Ovary (tissue), 10 donors: ENCODE measurements around the gene TIAL1. TPM values are rescaled to one million over a fixed set of nuclear protein-coding genes. Genes with fewer than 3 reads are reported as not detected.
A peak's percentile ranks its signal among the peaks of the same experiment; 100 is the strongest.

Experiments used
- DNase-seq, 5 donors: peaks; one replicate each; pipeline ENCODE4 v3.0.0-alpha.2; 2019 to 2020
- H3K27ac ChIP-seq, 2 donors: fragments of 200-600 bp; one replicate each; pipeline versions ENCODE4 v1.5.1 to v1.8.0; 2019 to 2022
- H3K27me3 ChIP-seq: fragments of 200-600 bp; one replicate; pipeline ENCODE4 v1.8.0; 2022
- H3K36me3 ChIP-seq: fragments of 200-600 bp; sonication (generic); one replicate; pipeline ENCODE4 v1.5.1; 2019
- H3K4me1 ChIP-seq: one replicate; pipeline ENCODE4 v1.8.1; 2013; ENCODE audit warnings: mild to moderate bottlenecking, moderate library complexity; ENCODE audit not compliant: insufficient read depth
- H3K4me3 ChIP-seq: fragments of 200-600 bp; sonication (generic); one replicate; pipeline ENCODE4 v1.5.1; 2017
- H3K9me3 ChIP-seq, 2 donors: fragments of 200-600 bp in 1 of 2; sonication (generic) in 1 of 2; one replicate each; pipeline versions ENCODE4 v1.5.1 to v1.8.1; 2013 to 2019; ENCODE audit warnings: mild to moderate bottlenecking in 1 of 2, moderate library complexity in 1 of 2
- EP300 ChIP-seq: sonication (generic); formaldehyde crosslinking; IDR thresholded peaks from one replicate; pipeline ENCODE4 v1.6.1; 2017; ENCODE audit warnings: antibody characterized with exemption
- POLR2A ChIP-seq: fragments of 450-650 bp; IDR thresholded peaks from one replicate; pipeline ENCODE4 v1.6.1; 2017; ENCODE audit warnings: antibody characterized with exemption, mild to moderate bottlenecking, moderate library complexity
- WGBS, 3 donors: extraction: QIAGEN DNeasy Blood & Tissue Kit in 1 of 3; methylation state at CpG; one replicate each; pipeline versions ENCODE4 v1.1.5 to v1.1.7; 2013 to 2017; 5-methylcytosine and 5-hydroxymethylcytosine counted together
- intact Hi-C, 4 donors: fragments of 100-400 bp; cut with DNase I; formaldehyde crosslinking; loops; one replicate each; pipeline versions ENCODE4 v1.11.0 to v1.15.1; 2022 to 2023
- long read RNA-seq, 3 donors: library from polyadenylated mRNA in 2 of 3; unstranded in 2 of 3; transcript quantifications; one replicate each; pipeline ENCODE4 v2.0.0 and lab custom pipeline, GENCODE V29; 2021 to 2026
- polyA plus RNA-seq, 2 donors: library from polyadenylated mRNA; stranded (reverse); fragments of 200-250 nt in 1 of 2; fragments of 350-450 nt in 1 of 2; fragmentation: Illumina TruSeq in 1 of 2; extraction: RNeasy Lipid Tissue Mini Kit (QIAGEN cat#74804) in 1 of 2; gene quantifications; one replicate each; pipeline ENCODE4 v1.2.3, GENCODE V29; 2013 to 2014
- total RNA-seq, 7 donors: library from RNA; depleted of rRNA in 2 of 7; stranded (reverse); fragments of >200 nt in 2 of 7; fragmentation: NEBNext Ultra II Directional in 3 of 7; extraction: Animal tissue kit (Norgen Biotek cat#: 25700) in 3 of 7; gene quantifications; one replicate each; pipeline versions ENCODE4 v1.1.0 to v1.2.4, GENCODE V29; 2016 to 2023
- TF ChIP-seq, protein P1 (sequence below), 3 donors: fragments of 450-650 bp in 2 of 3; fragments of 200-600 bp in 1 of 3; IDR thresholded peaks; one replicate each; pipeline versions ENCODE4 v1.5.1 to v1.8.0; 2016 to 2022; ENCODE audit warnings: antibody characterized with exemption in 3 of 3, mild to moderate bottlenecking in 1 of 3
- donor health status: DM: no; HTN: no; CAD: no; lungs with moderate emphysema.
- donor health status: DM: no; HTN: no; CAD: no.
- donor health status: Bipolar disorder and iron deficiency.
- donor health status: DM: yes; HTN: yes; CAD: no.
- donor health status: DM: no; HTN: no; CAD: no.
- donor health status: DM: yes; HTN: yes; CAD: no.

Gene TIAL1, protein sequence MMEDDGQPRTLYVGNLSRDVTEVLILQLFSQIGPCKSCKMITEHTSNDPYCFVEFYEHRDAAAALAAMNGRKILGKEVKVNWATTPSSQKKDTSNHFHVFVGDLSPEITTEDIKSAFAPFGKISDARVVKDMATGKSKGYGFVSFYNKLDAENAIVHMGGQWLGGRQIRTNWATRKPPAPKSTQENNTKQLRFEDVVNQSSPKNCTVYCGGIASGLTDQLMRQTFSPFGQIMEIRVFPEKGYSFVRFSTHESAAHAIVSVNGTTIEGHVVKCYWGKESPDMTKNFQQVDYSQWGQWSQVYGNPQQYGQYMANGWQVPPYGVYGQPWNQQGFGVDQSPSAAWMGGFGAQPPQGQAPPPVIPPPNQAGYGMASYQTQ
- 100 to 1,000 TPM in 4 of 7 donors, 10 to 100 TPM in 3; 58.9 to 113 (median 110) TPM for total RNA-seq
- polyA plus RNA-seq: 10 to 100 TPM; 48.2 to 99.5 TPM
- long read RNA-seq, donor 1, full-length matches to known transcripts: 4 of 8 reads
- long read RNA-seq, donor 1, partial matches to known transcripts: 2 of 8 reads
- long read RNA-seq, donor 1, other reads (novel, unspliced or antisense): 2 of 8 reads
- long read RNA-seq, donor 2, full-length matches to known transcripts: 23 of 29 reads
- long read RNA-seq, donor 2, partial matches to known transcripts: 6 of 29 reads
- long read RNA-seq, donor 2, other reads (novel, unspliced or antisense): 0 of 29 reads
- long read RNA-seq, donor 3, full-length matches to known transcripts: 11 of 27 reads
- long read RNA-seq, donor 3, partial matches to known transcripts: 8 of 27 reads
- long read RNA-seq, donor 3, other reads (novel, unspliced or antisense): 8 of 27 reads

DNA sequence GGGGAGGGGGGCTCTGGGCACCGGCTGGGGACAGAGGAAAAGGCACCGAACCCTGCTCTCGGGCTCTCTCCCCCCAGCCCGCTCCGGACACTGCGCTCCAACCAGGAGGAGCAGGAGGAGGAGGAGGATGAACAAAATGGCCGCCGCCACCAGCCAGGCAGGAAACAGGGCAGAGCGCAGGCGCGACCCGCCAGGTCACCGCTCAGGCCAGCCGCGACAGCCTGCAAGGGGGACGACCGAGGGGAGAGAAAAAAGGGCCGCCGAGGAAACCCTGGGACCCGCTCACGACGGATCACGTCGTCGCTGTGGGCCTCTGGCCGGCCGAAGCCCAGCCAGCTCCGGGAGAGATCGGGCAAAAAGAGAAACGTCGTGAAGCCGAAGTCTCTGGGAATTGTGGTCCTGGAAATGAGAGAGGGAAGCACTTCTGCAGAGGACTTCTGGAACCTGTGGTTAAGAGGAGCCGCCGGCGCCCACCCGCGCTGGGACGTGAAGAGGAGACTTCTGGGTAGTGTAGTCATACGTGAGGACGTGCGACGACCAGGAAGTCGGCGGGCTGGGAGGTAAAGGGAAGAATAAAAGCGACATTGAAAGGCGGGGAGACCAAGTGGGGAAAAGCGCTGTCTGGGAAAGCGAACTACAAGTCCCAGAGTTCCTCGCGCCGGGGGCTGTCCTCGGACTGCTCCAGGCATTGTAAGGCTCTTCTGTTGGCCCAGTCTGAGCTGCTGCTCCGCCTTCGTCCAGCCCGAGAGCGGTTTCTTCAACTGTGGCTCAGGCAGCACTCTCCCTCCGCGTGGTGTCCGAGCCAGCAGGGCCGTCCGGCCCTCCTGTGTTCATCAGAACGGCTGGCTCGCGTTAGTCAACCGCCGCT lies at the start of gene TIAL1:
Gene TIAL1 (minus strand): TSS at position 428 of the 868 bp plus-strand sequence. CDS start 499 bp downstream, outside the sequence.
- Histone ChIP-seq H3K9me3 (no peaks in the 10 kb centered on the region), H3K36me3 (no peaks in the 10 kb centered on the region), H3K27me3 (no peaks in the 10 kb centered on the region), H3K27ac (peak within 1 kb of the TSS; percentile 93 to 99), H3K4me3 (peak within 1 kb of the TSS; percentile 96), H3K4me1 (peaks cover 3% of the 10 kb centered on the region)
- intact Hi-C loops: loop anchor here in 1 of 4 donors (10.0 kb wide), 1 partner anchor 58 kb away; the partner anchor contains the start of gene BAG3
- 0 to 1% (median 1%) methylated on average over 64 to 66 of the region's 66 CpGs for WGBS, 3 donors
- no peak for TF ChIP-seq EP300
- TF ChIP-seq, protein P1, sequence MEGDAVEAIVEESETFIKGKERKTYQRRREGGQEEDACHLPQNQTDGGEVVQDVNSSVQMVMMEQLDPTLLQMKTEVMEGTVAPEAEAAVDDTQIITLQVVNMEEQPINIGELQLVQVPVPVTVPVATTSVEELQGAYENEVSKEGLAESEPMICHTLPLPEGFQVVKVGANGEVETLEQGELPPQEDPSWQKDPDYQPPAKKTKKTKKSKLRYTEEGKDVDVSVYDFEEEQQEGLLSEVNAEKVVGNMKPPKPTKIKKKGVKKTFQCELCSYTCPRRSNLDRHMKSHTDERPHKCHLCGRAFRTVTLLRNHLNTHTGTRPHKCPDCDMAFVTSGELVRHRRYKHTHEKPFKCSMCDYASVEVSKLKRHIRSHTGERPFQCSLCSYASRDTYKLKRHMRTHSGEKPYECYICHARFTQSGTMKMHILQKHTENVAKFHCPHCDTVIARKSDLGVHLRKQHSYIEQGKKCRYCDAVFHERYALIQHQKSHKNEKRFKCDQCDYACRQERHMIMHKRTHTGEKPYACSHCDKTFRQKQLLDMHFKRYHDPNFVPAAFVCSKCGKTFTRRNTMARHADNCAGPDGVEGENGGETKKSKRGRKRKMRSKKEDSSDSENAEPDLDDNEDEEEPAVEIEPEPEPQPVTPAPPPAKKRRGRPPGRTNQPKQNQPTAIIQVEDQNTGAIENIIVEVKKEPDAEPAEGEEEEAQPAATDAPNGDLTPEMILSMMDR (IDR thresholded peaks at IDR 0.05): peak in 1 of 3 donors; percentile 10
- DNase-seq: peak; percentile 95 to 97 (median 96)

DNA sequence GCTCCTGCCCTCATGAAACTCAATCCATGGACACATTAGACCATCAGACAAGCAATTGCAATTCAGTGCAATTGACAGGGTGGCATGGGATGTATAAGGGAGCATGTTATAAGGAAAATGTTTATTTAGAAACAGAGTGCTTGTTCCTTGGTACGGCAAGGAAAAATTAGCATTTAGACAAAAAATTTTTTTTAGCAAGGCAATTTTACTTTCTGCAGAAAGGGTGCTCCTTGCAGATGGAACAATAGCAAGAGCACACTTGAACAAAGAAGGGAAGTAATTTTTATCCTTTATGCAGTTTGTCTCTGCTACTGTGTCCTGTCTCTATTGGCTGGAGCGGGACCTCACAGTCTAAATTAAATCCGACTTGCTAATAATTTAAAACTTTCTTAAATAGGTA lies 48.2 kb upstream of the TIAL1 start:
- no peak for TF ChIP-seq EP300
- no peak for TF ChIP-seq POLR2A
- TF ChIP-seq, protein P1 (IDR thresholded peaks at IDR 0.05): no peak
- 93 to 95% (median 94%) methylated on average over 3 of the region's 3 CpGs for WGBS, 3 donors
- intact Hi-C loops: no loop called here

DNA sequence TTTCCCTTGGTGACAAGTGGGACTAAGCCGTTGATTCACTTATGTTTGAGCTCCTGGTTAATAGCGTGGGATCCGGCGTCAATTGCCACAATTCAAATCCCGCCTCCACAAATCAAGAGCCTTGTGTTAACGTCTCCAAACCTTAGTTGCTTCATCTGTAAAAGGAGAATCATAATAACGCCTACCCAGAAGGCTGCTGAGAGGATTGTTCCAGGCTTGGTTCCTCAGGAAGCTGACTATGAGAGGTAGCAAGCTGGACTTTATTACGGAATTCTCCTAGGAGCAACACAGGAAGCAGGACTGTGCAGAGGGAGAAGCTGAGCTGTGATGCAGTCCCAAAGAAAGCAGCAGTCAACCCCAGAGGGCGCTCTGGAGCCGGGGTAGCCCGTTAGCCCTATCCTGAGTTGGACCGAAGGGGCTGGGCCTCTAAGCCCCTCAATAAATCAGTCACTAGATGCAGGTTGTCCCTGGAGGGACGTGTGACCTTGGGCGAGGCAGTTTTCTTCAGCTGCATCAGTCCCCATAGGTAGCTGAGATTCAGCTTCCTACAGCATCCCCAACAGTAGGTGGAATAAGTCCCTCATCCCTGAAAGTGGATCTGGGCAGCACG lies 47.5 kb upstream of the TIAL1 start:
- WGBS, 3 donors: 59 to 76% (median 71%) methylated on average over 15 of the region's 15 CpGs
- no peaks in the 10 kb centered on the region for H3K9me3 ChIP-seq
- H3K27me3 ChIP-seq: no peaks in the 10 kb centered on the region
- intact Hi-C loops: no loop called here
- H3K4me1 ChIP-seq: no peaks in the 10 kb centered on the region
- TF ChIP-seq EP300 (no peak), POLR2A (no peak)
- TF ChIP-seq, protein P1 (IDR thresholded peaks at IDR 0.05): no peak
- DNase-seq: no peak
- H3K36me3 ChIP-seq: no peaks in the 10 kb centered on the region
- H3K4me3 ChIP-seq: no peak overlapping the region
- no peak overlapping the region for H3K27ac ChIP-seq

More for the DNA sequence above, 48.2 kb upstream of the TIAL1 start:
- Histone ChIP-seq H3K27ac (no peak overlapping the region), H3K4me1 (no peaks in the 10 kb centered on the region), H3K27me3 (no peaks in the 10 kb centered on the region), H3K9me3 (no peaks in the 10 kb centered on the region), H3K4me3 (no peak overlapping the region), H3K36me3 (no peaks in the 10 kb centered on the region)
- DNase-seq: no peak
